SU-DHL-6 (cell line): ENCODE data around the gene SPC25.

Source experiments
- CTCF ChIP-seq: fragments of 200-600 bp; sonication (generic); IDR thresholded peaks from one replicate; pipeline ENCODE4 v1.5.1; 2017; ENCODE audit warnings: antibody characterized with exemption, mild to moderate bottlenecking, low read length, moderate library complexity; ENCODE audit not compliant: insufficient read depth, poor library complexity, severe bottlenecking
- EZH2phosphoT487 ChIP-seq: fragments of 200-600 bp; sonication (generic), shearing (Covaris generic); conservative IDR thresholded peaks from 2 replicates; pipeline ENCODE4 v1.6.1; 2018; ENCODE audit warnings: mild to moderate bottlenecking, antibody characterized with exemption, low read length, moderate library complexity, mixed read lengths

DNA sequence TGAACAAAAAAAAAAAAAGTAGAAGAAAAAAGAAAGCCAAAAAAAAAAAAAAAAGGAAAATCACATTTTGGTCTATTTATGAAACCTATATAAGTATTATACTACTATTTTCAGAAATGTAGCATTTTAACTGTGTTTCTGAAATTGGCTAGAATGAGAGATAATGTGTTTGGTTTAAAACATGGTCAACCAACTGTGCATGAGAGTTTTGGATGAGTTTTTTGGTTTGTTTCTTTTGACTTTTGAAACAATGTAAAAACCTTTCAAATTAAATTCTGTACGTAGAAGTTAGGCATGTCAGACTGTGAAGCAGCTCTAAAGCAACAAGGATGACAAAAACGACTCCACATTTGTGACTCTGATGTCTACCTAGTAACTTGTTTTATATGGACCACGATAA, 34.6 kb downstream of the SPC25 start:
- TF ChIP-seq CTCF (no peak), EZH2phosphoT487 (no peak)
